Measurements from ENCODE around the gene CNTNAP5. TPM values are rescaled to one million over a fixed set of nuclear protein-coding genes. Genes with fewer than 3 reads are reported as not detected.

The CNTNAP5 gene
- total and polyA plus RNA-seq, 2 donors (not counting 3 experiments of a cell fraction or from before 2014, with no cell fraction given): not detected

GRCh38 chr2:124424074-124424473 is 399.0 kb downstream of the CNTNAP5 start:
- Histone ChIP-seq H3K79me2 (ENCODE audit: control insufficient read depth, insufficient read depth, low read length) (no peaks in the 10 kb centered on the region), H2AFZ (ENCODE audit: low read depth, low read length) (no peak overlapping the region), H4K20me1 (replicated peaks; ENCODE audit: control insufficient read depth, extremely low read depth, insufficient read depth, low read length) (no peaks in the 10 kb centered on the region), H3K4me3 (replicated peaks in 1 of 3; ENCODE audit: insufficient read depth in 1 of 3, low read depth in 1 of 3, low read length in 3 of 3) (no peak overlapping the region), H3K9me1 (replicated peaks; ENCODE audit: control insufficient read depth, extremely low read depth, insufficient read depth, low read length) (no peaks in the 10 kb centered on the region), H3K9me3 (replicated peaks; ENCODE audit: control insufficient read depth, insufficient read depth, low read length) (peaks cover 10% of the 10 kb centered on the region), H3K36me3 (ENCODE audit: control insufficient read depth in 2 of 2, extremely low read depth in 1 of 2, insufficient read depth in 2 of 2, low read length in 2 of 2) (no peaks in the 10 kb centered on the region), H3K4me2 (ENCODE audit: insufficient read depth, low read length) (no peak overlapping the region), H3K27me3 (ENCODE audit: control insufficient read depth in 2 of 2, insufficient read depth in 2 of 2, low read length in 2 of 2) (no peaks in the 10 kb centered on the region), H3K27ac (ENCODE audit: insufficient read depth, low read depth, low read length) (no peak overlapping the region), H3K9ac (replicated peaks; ENCODE audit: extremely low read depth, insufficient read depth, low read length) (no peak overlapping the region), H3K4me1 (ENCODE audit: control insufficient read depth, extremely low read depth, insufficient read depth, low read length) (no peaks in the 10 kb centered on the region)
- no TSS peak for BruUV-seq (replicated peaks)
- CTCF ChIA-PET: no interaction called here
- POLR2A ChIA-PET: no interaction called here
- no peak for TF ChIP-seq POLR2A (IDR thresholded peaks at IDR 0.05; ENCODE audit: low read depth, low read length)
- no peak for TF ChIP-seq POLR2AphosphoS5 (IDR thresholded peaks at IDR 0.05; ENCODE audit: insufficient read depth, low read depth, low read length)
- TF ChIP-seq CTCF (IDR thresholded peaks at IDR 0.05; ENCODE audit: extremely low read depth in 1 of 2, insufficient read depth in 1 of 2, low read depth in 1 of 2, low read length in 2 of 2): no peak
- TF ChIP-seq EZH2 (IDR thresholded peaks at IDR 0.05; ENCODE audit: borderline replicate concordance, low read depth, low read length, severe bottlenecking): no peak
- TF ChIP-seq MYC (IDR thresholded peaks at IDR 0.05; ENCODE audit: low read depth, low read length): no peak
- no peak for TF ChIP-seq FOS (IDR thresholded peaks at IDR 0.05; ENCODE audit: borderline replicate concordance, insufficient read depth, low read length)
- no peak for TF ChIP-seq MAX (IDR thresholded peaks at IDR 0.05; ENCODE audit: insufficient read depth, insufficient read length)
- no peak for TF ChIP-seq JUN (IDR thresholded peaks at IDR 0.05; ENCODE audit: borderline replicate concordance, insufficient read depth, insufficient read length, low read depth)
- no peak for TF ChIP-seq GATA2 (IDR thresholded peaks at IDR 0.05; ENCODE audit: insufficient read depth, insufficient read length, low read depth, low read length)
- DNase-seq (ENCODE audit: low read depth, low spot score): no peak
- no peak for FAIRE-seq
- dilution Hi-C loops (cut with MboI; ENCODE audit: extremely low pct_ligation_motif_present, low sequenced_read_pairs): no loop called here
- intact Hi-C loops (cut with micrococcal nuclease): no loop called here

Data from endothelial cell of umbilical vein (primary cell).